D721Med (cell line): ENCODE measurements around the gene USP20.

Experiments
- DNase-seq: peaks from one replicate; pipeline ENCODE4 v3.0.0; 2011; ENCODE audit warnings: low spot score; ENCODE audit not compliant: insufficient read length
- FAIRE-seq: peaks from 2 replicates; lab custom pipeline; 2011; peaks lifted over from hg19 to GRCh38; lab: Jason Lieb, UNC
- CTCF ChIP-seq: IDR thresholded peaks from 2 replicates; pipeline ENCODE4 v1.5.1; 2012; ENCODE audit warnings: mild to moderate bottlenecking, control low read depth; ENCODE audit not compliant: insufficient read depth; ENCODE audit errors: missing control alignments

Gene USP20

GRCh38 chr9:129902740-129903134 lies 67.5 kb downstream of the USP20 start:
- DNase-seq (no peak), FAIRE-seq (no peak)
- no peak for TF ChIP-seq CTCF

GRCh38 chr9:129904734-129905133 lies 69.5 kb downstream of the USP20 start:
- no peak for TF ChIP-seq CTCF
- DNase-seq (no peak), FAIRE-seq (no peak)

- no peak for DNase-seq
- TF ChIP-seq CTCF, result no peak
- no peak for FAIRE-seq
These were observed 71.0 kb downstream of the USP20 start for GRCh38 chr9:129906298-129906697.

- TF ChIP-seq CTCF, result no peak
- DNase-seq (no peak), FAIRE-seq (no peak)
These were observed 71.9 kb downstream of the USP20 start for GRCh38 chr9:129907201-129907600.

GRCh38 chr9:129908906-129909305 lies 73.6 kb downstream of the USP20 start:
- no peak for TF ChIP-seq CTCF
- FAIRE-seq, result no peak
- no peak for DNase-seq

GRCh38 chr9:129909851-129910250 lies 74.6 kb downstream of the USP20 start:
- FAIRE-seq (no peak), DNase-seq (no peak)
- no peak for TF ChIP-seq CTCF

- TF ChIP-seq CTCF, result no peak
- no peak for DNase-seq
- FAIRE-seq, result no peak
These were observed 75.6 kb downstream of the USP20 start for GRCh38 chr9:129910628-129911567.
